GM19351 (cell line): Measurements from ENCODE around the gene PGBD1.
"Not testable (repeated sequence)": the region's sequence is repeated elsewhere in the genome, so short reads cannot be mapped to it uniquely, and the experiment has no call there.

Source experiments
- ATAC-seq: cut with Tn5 transposase; IDR thresholded peaks from one replicate; pipeline ENCODE4 v1.9.1; 2021; ENCODE audit warnings: mild to moderate bottlenecking, moderate library complexity; ENCODE audit not compliant: unreplicated experiment

PGBD1 gene

GRCh38 chr6:28266962-28267694, 14.2 kb upstream of the PGBD1 start, which contains the start of gene ZSCAN26:
Gene ZSCAN26 (plus strand): TSS chr6:28267143. CDS start chr6:28271920, 4,777 bp downstream.
- ATAC-seq: peak; percentile 92

GRCh38 chr6:28267695-28268059, 13.7 kb upstream of the PGBD1 start:
- ATAC-seq: no peak

GRCh38 chr6:28269492-28269891, 11.9 kb upstream of the PGBD1 start:
- no peak for ATAC-seq

- no peak for ATAC-seq
Measured at GRCh38 chr6:28274888-28275287, 6.5 kb upstream of the PGBD1 start.

- ATAC-seq: no peak
Measured at GRCh38 chr6:28277746-28278145, 3.6 kb upstream of the PGBD1 start.

- ATAC-seq: no peak
Measured at GRCh38 chr6:28280595-28281287, 631 bp upstream of the PGBD1 start.

GRCh38 chr6:28282926-28283325, 1.6 kb downstream of the PGBD1 start:
- no peak for ATAC-seq

GRCh38 chr6:28291573-28291972, 10.2 kb downstream of the PGBD1 start:
- ATAC-seq: no peak

GRCh38 chr6:28295326-28295725, 14.0 kb downstream of the PGBD1 start:
- ATAC-seq: no peak

- ATAC-seq: no peak
Measured at GRCh38 chr6:28296520-28297060, 15.2 kb downstream of the PGBD1 start.

GRCh38 chr6:28303570-28303969, 22.2 kb downstream of the PGBD1 start:
- peak; percentile 88 for ATAC-seq

GRCh38 chr6:28306363-28306762, 25.0 kb downstream of the PGBD1 start:
- not testable (repeated sequence) for ATAC-seq

- ATAC-seq: no peak
Measured at GRCh38 chr6:28311139-28311823, 29.9 kb downstream of the PGBD1 start.

- no peak for ATAC-seq
Measured at GRCh38 chr6:28312939-28313338, 31.6 kb downstream of the PGBD1 start.

GRCh38 chr6:28315628-28316027, 34.3 kb downstream of the PGBD1 start:
- ATAC-seq: no peak

- not testable (repeated sequence) for ATAC-seq
Measured at GRCh38 chr6:28317866-28318265, 36.5 kb downstream of the PGBD1 start.

GRCh38 chr6:28322661-28323060, 41.3 kb downstream of the PGBD1 start:
- ATAC-seq: no peak

- ATAC-seq: no peak
Measured at GRCh38 chr6:28323813-28324424, 42.5 kb downstream of the PGBD1 start.

- no peak for ATAC-seq
Measured at GRCh38 chr6:28326371-28326948, 45.1 kb downstream of the PGBD1 start.

GRCh38 chr6:28330041-28330440, 48.7 kb downstream of the PGBD1 start:
- no peak for ATAC-seq

GRCh38 chr6:28333047-28333446, 51.7 kb downstream of the PGBD1 start:
- ATAC-seq: no peak
